K562 (cell line): ENCODE data around the gene PDE11A. TPM values are rescaled to one million over a fixed set of nuclear protein-coding genes. Genes with fewer than 3 reads are reported as not detected.

ENCODE experiments used
- CCNT2 ChIP-seq: IDR thresholded peaks from 2 replicates; pipeline ENCODE4 v1.6.1; 2011; ENCODE audit warnings: borderline replicate concordance, low read depth, mild to moderate bottlenecking, moderate library complexity, mixed read lengths, low read length; ENCODE audit not compliant: insufficient read length; ENCODE audit errors: extremely low read depth
- KHSRP ChIP-seq: fragments of 450-650 bp; IDR thresholded peaks from 2 replicates; pipeline ENCODE4 v1.6.1; 2017
- KLF10 ChIP-seq: fragments of 250-450 bp; sonication (Bioruptor Pico); IDR thresholded peaks from 2 replicates; pipeline ENCODE4 v1.6.1; 2021; ENCODE audit warnings: matching md5 sums
- NCOA2 ChIP-seq, 2 experiments: fragments of 450-650 bp; IDR thresholded peaks; 2 replicates each; pipeline ENCODE4 v1.6.1; 2018; ENCODE audit warnings: mild to moderate bottlenecking in 2 of 2, moderate library complexity in 1 of 2; ENCODE audit not compliant: partially characterized antibody in 2 of 2
- SRSF3 ChIP-seq: fragments of 200-400 bp; formaldehyde crosslinking; IDR thresholded peaks from 2 replicates; pipeline ENCODE4 v1.6.1; 2016; ENCODE audit warnings: mild to moderate bottlenecking, low read length, moderate library complexity; ENCODE audit not compliant: insufficient read depth
- ZNF316 ChIP-seq: fragments of 450-650 bp; IDR thresholded peaks from 2 replicates; pipeline ENCODE4 v1.6.1; 2016
- polyA plus RNA-seq, 8 experiments: library from polyadenylated mRNA; depleted of rRNA in 4 of 8; stranded (reverse) in 5 of 8; unstranded in 3 of 8; fragments of >200 nt; fragmentation: Nextera tagmentation in 2 of 8; fragmentation: Illumina TruSeq in 1 of 8; extraction: Ambion mirVana in 2 of 8; extraction: Trizol in 1 of 8; gene quantifications; 2 replicates each; pipeline versions ENCODE4 v1.2.1 to v1.2.3, GENCODE V29; 2011 to 2014; ENCODE audit warnings: inconsistent platforms in 1 of 8, missing spikeins in 1 of 8
- total RNA-seq, 7 experiments: library from RNA; depleted of rRNA in 6 of 7; stranded (reverse); fragments of >200 nt in 6 of 7; fragmentation: Illumina TruSeq in 2 of 7; extraction: Trizol in 2 of 7; gene quantifications; 2 replicates each; pipeline versions ENCODE4 v1.2.1 to v1.2.3, GENCODE V29; 2011 to 2021; ENCODE audit warnings: low replicate concordance in 1 of 7
- TF ChIP-seq, protein P1 (sequence below), 2 experiments: fragments of 450-650 bp; IDR thresholded peaks; 2 replicates each; pipeline ENCODE4 v1.6.1; 2016; ENCODE audit warnings: mild to moderate bottlenecking in 2 of 2, borderline replicate concordance in 1 of 2, low read depth in 1 of 2, moderate library complexity in 1 of 2

PDE11A gene
- total and polyA plus RNA-seq, 9 of the 15 experiments (the other 6 are each of a cell fraction or from before 2014, with no cell fraction given): 3.2 to 22.1 (median 5.7) TPM

- TF ChIP-seq, protein P1, sequence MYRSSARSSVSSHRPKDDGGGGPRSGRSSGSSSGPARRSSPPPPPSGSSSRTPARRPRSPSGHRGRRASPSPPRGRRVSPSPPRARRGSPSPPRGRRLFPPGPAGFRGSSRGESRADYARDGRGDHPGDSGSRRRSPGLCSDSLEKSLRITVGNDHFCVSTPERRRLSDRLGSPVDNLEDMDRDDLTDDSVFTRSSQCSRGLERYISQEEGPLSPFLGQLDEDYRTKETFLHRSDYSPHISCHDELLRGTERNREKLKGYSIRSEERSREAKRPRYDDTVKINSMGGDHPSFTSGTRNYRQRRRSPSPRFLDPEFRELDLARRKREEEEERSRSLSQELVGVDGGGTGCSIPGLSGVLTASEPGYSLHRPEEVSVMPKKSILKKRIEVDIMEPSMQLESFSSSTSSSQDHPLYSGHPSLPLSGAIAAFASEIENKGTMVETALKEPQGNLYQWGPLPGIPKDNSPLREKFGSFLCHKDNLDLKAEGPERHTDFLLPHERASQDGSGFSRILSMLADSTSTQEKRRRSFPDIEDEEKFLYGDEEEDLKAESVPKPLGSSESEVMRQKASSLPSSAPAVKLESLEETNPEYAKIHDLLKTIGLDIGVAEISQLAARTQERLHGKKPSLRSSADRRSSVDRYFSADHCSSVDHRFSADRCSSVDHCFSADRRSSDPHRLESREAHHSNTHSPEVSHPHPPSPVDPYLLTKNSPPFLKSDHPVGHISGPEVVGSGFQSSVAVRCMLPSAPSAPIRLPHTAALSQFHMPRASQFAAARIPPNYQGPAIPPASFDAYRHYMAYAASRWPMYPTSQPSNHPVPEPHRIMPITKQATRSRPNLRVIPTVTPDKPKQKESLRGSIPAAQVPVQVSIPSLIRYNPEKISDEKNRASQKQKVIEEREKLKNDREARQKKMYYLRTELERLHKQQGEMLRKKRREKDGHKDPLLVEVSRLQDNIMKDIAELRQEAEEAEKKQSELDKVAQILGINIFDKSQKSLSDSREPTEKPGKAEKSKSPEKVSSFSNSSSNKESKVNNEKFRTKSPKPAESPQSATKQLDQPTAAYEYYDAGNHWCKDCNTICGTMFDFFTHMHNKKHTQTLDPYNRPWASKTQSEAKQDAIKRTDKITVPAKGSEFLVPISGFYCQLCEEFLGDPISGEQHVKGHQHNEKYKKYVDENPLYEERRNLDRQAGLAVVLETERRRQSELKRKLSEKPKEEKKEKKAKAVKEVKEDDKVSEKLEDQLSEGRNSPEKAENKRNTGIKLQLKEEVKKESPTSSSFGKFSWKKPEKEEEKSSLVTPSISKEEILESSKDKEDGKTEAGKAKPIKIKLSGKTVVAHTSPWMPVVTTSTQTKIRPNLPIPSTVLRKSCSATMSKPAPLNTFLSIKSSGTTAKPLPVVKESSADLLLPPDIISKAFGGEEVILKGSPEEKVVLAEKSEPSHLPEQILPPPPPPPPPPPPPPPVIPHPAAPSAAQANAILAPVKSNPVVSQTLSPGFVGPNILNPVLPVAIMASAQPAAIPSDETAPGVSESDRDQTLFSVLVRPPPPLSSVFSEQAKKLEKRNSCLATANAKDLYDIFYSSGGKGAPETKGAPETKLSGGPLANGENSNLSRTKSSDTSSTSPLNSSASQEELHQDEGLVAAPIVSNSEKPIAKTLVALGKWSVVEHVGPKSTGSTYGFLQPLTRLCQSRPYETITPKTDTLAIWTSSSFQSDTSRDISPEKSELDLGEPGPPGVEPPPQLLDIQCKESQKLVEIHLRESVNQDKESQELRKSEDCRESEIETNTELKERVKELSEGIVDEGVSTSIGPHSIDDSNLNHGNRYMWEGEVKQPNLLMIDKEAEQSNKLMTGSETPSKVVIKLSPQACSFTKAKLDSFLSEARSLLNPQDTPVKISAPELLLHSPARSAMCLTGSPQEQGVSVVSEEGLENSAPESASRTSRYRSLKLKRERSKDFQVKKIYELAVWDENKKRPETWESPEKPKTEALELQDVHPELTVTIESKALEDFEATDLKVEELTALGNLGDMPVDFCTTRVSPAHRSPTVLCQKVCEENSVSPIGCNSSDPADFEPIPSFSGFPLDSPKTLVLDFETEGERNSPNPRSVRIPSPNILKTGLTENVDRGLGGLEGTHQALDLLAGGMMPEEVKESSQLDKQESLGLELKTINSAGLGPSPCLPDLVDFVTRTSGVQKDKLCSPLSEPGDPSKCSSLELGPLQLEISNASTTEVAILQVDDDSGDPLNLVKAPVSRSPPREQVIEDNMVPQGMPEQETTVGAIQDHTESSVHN (IDR thresholded peaks at IDR 0.05; ENCODE audit: borderline replicate concordance in 1 of 2, low read depth in 1 of 2): no peak
- TF ChIP-seq ZNF316 (no peak), CCNT2 (no peak), KLF10 (CRISPR knock-in tag) (no peak), SRSF3 (no peak), NCOA2 (IDR thresholded peaks at IDR 0.05; ENCODE audit: partially characterized antibody in 2 of 2) (no peak), KHSRP (no peak)
These were observed 450.1 kb downstream of the PDE11A start (continued) for GRCh38 chr2:177622521-177622920.
